Tongue (tissue), 2 donors: Measurements from ENCODE around the gene SUMF1. TPM values are rescaled to one million over a fixed set of nuclear protein-coding genes. Genes with fewer than 3 reads are reported as not detected.
A peak's percentile ranks its signal among the peaks of the same experiment; 100 is the strongest.

Experiments
- DNase-seq: peaks from one replicate; pipeline ENCODE4 v3.0.0-alpha.2; 2015
- total RNA-seq: library from RNA; depleted of rRNA; stranded (reverse); fragments of >200 nt; gene quantifications from one replicate; pipeline ENCODE4 v1.2.3, GENCODE V29; 2014

Gene SUMF1
- 55.4 TPM for total RNA-seq

DNA sequence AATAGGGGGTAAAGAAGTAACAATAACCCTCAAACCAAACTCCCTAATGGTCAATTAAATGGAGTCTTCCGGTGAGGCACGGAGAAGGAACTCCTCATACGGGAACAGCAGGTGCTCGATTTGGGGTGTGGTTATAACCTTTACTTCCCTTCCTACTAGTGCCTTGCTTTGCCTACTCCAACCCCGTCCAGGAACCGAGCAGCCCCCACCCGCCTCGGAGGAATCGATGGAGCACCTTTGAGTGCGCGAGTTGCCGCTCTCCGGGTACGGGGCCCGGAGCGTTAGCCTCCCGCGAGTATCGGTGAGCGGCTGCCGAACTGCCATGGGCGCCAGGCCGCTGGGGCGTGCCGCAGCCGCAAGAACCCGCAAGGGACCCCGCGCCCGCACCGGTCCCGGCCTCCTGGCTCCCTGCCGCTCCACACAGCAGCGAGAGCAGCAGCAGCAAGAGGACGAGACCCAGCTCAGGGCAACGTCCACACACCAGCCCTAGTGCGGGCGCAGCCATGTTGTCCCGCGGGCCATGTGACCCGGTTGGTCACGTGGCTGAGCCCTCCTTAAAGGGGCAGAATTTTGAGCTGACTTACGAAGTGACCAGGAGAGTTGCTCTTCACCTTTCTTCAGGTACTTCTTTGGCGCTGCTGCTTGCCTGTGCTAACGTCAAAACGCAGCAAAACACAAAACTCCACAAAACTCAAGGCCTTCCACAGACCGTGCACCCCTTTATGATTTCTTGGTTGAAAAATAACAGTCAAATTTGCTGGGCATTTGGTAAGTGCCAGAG, at the start of gene SUMF1:
SUMF1 (minus strand) TSS at position 529 of the 781 bp plus-strand sequence; CDS start at position 505, 24 bp downstream.
- peak; percentile 91 for DNase-seq

DNA sequence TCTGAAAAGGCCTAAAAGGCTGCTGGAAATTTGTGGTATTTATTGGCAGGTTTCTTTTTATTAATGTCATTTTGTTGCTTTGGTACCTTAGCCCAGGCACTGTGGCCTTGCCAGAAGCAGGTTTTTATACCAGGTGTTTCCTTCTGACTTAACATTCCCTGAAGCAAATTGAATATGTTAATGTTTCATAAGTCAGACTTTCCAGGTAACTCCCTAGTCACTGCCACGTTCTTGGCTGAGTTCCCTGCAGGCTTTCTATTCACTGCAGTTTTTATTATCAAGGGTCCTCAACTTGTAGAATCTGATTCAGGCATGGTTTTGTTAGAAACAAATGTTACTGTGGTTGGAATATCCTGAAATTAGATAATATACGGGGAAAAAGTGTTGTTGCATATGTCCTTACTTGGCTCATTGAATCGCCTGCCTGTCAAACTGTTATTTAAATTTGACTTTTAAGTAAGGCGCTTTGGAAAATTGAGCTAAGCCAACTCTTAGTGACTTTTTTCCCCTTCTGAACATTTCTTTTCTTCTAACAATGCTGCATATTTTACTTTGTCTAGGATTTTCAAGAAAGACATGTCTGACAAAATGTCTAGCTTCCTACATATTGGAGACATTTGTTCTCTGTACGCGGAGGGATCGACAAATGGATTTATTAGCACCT, 49.0 kb upstream of the SUMF1 start:
- DNase-seq: peak; percentile 49

DNA sequence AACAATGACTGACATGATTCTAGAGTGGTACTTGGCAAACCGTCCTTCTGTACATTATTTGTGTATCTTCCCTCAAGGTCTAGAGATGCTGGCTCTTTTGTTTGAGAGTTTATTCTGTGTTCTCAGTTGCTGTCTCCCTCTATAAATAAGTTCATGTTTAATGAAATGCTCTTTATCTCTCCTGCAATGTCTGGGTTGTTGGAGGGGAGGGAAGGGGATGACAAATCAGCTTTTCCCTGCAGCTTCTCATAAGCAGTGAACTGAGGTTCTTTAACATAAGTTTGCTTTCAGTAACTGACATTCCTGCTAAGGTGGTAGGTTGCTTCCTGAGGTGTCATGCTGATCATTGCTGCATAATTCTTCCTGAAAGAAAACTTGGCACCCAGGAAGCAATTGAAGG, 47.8 kb upstream of the SUMF1 start:
- DNase-seq: no peak

DNA sequence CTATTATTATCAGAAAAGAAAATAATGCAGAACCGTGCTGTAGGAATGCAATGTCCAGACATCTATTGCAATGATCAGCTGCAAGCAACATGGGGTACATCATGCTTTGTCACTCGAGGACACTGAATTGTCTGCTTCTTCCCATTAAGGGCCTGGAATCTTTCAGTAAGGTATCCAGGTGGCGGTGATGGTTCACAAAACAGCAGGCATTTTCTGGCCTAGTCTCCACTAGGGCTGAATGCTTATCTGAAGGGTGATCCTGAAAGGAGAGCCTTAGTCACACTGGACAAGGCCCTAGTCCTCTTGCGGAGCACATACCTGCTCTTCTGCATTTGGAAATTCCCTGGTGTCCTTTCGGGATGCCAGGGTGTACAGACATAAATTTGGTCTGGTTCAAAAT, 47.3 kb upstream of the SUMF1 start:
- no peak for DNase-seq

DNA sequence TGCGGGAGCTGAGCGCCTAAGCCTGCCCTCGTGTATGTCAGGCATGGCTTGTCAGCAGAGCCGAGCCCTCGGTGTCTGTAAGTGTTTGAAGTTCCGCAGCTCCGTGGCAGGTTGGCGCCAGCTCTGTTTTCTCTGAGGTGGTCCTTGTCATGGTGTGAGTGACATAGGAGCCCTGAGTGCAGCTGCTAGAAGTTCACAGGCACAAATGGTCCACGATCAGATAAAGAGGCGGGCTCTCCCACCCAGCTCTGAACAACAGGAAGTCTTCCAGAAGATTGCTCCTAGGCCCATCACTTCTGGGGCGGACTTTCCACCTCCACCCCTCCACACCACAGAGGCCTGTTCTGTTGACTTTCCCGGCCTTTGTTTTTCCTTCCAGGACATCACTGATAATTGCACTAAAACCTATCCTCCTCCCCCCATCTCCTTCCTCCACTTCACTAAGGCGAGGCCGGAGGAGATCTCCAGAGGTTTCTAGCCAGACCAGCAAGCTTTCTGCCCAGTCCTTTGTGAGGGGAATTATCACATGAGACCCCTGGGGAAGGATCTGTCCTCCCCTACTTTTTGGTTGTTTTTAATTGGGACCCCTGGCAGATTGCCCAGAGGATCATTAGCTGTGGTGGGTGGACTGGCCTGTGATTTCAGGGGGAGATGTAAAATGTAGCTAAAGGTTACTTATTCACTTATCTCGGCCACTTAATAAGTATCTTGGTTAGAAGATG, 46.0 kb upstream of the SUMF1 start:
- peak; percentile 64 for DNase-seq

DNA sequence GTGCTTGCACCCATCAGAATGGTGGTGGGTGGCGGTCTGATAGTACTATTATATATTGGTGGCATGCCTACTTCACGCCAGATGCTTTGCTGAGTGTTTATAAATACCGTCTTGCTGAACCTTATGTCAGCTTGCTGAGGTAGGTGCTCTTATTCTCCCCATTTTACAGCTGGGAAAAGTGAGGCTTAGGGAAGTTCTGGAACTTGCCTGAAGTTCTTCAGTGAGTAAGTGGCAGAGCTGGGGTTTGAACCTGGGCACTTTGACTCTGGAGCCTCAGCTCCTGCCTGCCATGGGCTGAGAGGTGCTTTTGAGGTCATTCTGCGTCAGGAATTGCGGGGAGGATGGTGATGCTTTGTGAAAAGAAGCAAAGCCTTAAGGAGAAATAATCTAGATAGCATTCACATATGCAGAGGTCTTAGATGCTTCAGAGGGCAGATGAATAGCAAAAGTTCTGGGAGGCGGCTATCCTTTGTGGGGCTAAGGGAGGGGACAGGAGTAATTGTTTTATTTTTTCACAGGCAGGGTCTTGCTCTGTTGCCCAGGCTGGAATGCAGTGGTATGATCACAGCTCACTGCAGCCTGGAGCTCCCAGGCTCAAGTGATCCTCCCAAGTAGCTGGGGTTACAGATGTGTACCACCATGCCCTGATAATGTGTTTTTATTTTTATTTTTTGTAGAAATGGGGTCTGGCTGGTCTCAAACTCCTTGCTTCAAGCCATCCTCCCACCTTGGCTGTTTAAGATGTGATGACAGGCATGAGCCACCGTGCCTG, 44.6 kb upstream of the SUMF1 start:
- DNase-seq: no peak

DNA sequence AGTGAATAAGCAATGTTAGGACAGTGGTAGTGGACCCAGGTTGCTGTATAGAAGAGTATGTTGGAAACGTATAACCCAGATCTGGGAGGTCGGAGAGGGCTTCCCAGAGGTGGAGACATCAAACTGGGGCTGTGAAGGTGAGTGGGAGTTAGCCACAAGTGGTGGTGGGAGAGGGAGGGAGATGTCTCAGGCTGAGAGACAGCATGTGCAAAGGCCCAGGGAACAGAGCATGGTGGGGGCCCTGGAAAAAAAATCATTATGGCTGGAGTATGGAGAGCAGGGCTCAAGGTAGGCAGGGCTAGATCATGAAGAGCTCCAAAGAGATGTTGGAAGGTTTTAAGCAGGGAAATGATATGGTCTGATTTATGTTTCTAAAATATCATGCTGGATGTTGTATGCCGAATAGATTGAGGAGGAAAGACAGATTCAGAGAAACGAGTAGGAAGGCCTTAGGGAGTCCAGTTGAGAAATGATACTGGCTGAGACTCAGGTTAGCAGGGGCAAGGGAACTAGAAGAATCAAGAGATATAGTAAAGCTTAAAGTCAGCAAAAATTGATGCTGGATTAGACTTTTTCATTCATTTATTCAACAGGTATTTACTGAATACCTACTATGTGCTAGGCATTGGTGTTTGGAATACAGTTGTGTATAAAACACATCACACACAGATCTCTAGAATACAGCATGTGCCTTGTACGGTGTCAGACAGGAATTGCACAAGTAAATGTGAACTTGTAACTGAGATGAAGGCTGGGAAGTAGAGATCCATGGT, 43.1 kb upstream of the SUMF1 start:
- DNase-seq: no peak

DNA sequence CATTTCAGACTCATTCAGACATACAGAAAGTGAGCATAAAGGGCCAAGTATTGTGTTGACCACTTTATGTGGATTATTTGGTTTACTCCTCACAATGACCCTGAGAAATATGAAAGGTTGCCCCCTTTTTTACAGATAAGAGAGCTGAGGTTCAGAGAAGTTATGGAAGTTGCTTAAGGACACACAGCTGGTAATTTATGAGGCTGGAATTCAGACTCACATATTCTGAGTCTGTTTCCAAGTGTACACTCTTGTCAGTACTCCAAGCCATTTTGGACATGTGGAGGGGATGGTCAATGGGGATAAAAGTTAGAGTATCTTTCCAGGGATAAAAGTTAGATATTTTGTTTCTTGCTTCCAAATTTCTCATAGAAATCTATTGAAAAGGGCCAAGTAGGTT, 42.0 kb upstream of the SUMF1 start:
- no peak for DNase-seq

DNA sequence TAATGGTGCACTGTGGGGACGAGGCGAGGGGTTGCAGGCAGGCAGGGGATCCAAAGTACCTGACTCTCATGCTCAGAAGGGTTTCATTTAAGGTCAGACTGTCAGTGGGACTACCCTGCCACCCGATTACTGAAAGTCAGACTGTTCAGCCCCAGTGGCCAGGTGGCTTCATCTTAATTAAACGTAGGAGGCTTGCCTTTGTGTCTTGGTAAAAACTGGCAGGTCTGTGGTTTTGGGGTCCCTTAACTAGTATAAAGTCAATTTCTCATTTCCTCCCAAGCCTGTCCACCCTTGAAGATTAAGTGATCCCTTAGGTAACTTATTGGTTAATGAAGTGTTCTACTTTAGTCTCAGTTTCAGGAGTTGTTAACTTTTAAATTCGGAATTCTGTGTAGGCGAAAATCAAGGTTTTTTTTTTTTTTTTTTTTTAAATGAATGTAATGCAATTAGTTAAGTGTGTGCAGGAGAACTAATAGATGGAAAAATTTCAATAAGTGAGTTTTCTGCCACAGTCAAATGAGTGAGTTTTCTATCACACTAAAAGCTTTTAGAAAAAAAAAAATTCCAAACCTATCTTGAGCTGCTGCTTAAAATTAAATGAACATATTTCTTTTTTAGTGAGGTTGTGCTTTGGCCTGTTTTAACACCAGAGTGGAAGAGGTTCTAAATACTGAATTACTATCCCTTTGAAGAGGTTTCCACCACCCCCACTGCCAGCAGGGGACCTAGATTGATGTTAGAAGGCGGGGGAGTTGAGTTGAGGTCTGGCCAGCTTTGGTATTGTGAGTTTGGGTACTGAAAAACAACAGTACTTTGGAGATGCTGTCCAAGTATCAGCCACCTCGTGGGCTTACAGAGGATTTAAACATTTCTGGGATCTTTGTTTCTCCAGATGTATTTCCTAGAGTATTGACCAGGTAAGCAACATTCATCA, 41.2 kb upstream of the SUMF1 start:
- DNase-seq: no peak

DNA sequence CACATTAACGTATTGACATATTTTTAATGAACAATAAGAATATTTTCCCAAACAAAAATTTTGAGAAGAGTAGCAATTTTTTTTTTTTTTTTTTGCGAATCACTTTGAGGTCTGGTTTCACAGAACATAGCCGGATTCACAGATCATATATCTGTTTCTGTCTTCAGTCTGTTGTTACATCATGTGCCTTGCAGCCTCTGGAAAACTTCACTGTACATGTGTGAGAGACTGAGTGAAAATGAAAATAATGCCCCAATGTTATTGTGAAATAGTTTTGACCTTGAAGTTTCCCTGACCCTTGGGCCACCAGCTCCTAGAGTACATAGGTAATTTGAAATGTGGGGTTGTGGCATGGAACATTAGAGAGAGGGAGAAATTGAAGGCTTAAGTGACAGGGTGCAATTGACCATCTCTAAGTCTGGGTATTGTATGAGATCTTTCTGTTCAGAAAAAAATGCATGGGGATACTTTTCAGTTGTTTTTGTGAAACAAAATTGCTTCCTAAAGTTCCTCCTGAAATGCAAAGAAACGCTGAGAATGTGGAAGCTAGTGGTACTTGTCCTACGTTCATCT, 40.0 kb upstream of the SUMF1 start:
- DNase-seq: peak; percentile 33

DNA sequence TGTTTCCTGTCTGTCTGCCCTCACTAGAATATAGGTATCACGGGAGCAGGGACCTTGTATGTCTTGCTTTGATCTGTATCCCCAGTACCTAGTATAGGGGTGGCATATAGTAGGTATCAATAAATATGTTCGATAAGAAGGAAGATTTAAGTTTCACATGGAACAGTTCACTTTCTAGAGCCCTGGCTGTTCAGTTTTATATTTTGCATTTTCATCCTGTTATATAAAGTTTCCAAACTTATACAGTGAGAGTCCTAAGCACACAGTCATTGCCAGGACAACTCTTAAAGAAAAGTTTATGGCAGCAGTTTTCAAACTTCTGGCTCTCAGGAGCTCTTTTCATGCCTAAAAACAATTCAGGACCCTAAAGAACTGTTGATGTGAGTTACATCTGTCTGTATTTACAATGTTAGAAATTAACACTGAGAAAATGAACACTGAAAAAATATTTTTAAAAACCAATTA, 39.5 kb upstream of the SUMF1 start:
- peak; percentile 37 for DNase-seq

DNA sequence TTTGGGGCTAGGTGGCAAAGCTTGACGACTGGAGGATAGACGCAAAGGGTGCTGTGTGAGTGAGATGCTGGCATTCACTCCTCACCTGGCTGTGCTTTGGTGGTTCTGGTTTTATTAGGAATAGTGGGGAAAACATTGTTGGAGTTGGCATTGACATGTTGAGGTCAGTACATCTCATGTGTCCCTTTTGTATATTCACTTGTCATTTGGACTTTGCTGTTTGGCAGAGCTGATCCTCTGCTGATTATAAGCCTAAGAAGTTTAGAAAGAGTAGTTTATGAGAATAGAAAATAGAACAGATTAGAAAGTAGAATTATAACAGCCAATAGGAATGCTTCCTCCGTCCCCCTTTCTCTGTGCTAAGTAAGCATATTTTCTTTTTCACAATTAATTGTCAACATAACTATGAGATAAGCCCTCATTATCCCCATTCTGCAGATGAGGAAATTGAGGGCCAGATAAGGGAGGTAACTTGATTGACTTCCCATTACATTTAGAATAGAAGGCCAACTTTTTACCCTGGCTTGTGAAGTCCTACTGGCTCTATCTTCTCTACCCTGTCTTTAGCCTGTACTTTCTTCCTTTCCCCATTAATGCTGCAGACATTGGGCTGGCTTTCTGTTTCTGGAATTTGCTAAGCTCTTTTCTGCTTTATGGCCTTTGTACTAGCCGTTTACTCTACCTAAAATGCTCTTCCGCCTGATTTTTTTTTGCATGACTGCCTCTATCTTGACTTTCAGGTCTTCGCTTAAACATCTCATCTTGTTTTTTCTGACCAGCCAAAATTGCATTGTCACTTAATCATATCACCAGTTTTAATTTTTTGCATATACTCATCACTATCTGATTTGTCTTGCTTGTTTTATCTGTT, 38.9 kb upstream of the SUMF1 start:
- DNase-seq: no peak

DNA sequence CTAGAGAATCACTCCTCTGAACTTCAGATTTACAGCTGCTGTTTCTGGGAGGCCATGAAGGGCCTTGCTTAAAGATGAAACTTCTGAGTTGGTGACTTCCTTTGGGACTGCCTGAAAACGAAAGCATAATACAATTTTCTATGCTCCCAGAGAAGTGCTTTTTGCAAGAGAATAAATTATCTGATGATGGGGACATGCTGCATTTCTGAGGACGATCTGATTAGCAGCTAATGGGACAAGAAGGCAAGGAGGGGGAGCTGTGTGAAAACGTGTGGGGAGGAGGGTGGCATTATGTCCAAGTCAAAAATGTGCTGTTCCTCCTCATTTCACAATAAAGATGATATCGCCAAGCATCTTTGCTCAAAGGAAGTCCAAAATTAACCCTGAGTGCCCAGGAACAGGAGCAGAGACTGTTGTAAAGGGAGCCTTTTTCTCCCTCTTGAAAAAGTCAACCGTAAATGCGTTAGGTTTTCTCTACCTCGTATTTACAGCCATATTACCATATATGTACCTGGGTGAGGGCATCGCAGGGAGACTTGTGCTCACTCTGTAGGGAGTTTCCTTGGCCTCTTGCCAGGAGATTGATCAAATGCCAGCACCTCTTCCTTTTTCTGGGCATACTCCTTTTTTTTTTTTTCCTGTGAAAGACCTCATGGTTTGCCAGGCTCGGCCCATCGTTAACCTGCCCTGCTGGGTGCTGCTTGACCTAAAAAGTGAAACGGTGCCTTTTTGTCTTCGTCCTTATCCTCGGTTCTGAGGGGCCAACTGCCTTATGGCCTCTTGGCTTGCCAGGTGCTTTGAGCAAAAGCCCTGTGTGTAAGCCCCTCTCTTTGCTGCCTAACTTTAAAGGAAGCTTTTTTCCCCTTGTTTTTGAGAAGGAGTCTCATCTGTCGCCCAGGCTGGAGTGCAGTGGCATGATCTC, 37.5 kb upstream of the SUMF1 start:
- no peak for DNase-seq

DNA sequence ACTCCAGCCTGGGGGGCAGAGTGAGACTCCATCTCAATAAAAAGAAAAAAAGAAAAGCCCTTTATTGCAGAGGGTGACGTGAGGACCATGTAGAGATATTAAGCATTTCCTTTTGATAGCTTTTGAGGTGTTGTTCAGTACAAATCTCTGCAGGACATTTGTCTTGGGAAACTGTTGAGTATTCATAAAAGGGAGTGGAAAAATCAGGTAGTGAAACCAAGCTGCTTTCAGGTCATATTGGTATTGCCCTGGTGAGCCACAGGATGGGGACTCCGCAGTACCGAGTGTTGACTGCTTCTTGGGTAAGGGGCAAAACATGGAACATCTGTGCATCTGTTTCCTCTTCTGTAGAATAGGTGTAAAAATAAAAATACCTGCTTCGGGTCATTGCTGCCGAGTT, 36.0 kb upstream of the SUMF1 start:
- no peak for DNase-seq

DNA sequence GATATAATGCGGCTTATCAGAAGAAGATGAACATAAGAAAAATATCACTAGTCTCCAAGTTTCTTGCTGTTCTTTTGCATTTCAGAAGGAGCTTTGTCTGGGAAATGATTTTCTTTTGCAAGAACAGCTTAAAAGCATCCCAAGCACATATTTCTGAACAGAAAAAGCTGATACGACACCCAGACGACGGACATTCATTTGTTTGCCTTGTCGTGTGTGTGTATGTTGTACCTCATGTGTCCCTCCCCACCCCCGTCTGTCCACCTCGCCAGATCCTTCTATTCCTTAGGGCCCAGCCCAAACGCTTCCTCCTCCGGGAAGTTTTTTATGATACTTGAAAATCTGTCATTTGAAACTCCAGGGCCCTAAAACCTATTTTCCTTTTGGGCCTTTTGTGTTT, 34.9 kb upstream of the SUMF1 start:
- no peak for DNase-seq

DNA sequence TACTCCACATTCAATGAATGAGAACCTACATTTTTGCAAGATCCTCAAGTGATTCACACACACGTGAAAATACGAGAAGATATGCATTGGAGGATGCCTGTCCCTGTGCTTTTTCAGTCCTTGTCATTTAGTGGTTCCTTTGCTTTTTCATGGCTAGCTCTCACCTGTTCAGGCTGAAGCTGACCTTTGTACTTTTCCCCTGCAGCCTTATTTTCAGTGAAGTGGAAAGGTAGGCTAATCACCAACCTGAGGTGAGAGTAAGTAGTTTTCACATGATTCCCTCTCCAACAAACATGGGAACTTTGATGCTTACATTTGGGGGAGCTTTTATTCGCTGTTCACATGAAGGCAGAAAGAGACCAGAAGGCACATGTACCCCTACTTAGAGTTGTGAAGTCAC, 34.4 kb upstream of the SUMF1 start:
- DNase-seq: no peak

DNA sequence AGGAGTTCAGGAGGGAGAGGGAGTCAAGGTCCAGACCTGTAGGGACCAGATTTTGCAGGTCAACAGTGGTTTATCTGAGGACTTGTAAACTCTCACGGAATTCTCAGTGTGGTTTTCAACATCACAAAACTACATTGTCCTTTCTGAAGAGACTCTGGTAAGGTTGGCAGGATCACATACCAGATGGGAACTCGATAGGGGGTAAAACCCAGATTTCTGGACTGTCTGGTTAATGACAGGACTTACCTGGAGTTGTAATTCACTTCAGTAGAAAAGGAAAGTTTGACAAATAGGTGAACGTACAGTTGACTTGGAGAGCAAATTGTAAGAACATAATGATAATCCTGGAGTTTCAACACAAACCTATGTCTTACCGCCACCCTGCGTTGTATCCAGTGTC, 31.4 kb upstream of the SUMF1 start:
- no peak for DNase-seq

DNA sequence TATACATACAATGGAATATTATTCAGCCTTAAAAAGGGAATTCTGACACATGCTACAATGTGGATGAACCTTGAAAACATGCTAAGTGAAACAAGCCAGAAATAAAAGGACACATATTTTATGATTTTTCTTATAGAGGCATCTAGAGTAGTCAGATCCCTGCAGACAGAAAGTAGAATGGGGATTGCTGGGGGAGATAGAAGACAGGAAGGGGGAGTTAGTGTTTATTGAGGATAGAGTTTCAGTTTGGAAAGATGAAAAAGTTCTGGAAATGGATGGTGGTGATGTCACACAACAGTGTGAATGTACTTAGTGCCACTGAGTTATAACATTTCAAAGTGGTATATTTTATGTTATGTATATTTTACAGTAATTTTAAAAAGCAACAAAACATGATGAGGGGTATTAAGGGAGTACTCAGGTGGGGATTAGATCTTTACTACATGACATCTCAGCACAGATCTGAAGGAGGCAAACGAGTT, 30.8 kb upstream of the SUMF1 start:
- no peak for DNase-seq
